GM08714 (cell line): ENCODE results near the gene RPL29.

Source experiments
- H3K4me3 ChIP-seq: fragments of 200-500 bp; sonication (Bioruptor generic); 2 replicates; pipeline ENCODE4 v1.5.1; 2014; ENCODE audit warnings: mild to moderate bottlenecking, low read length, inconsistent platforms
- ZNF274 ChIP-seq: IDR thresholded peaks from 2 replicates; pipeline ENCODE4 v1.6.1; 2012; ENCODE audit warnings: mild to moderate bottlenecking, low read depth, low read length

RPL29 gene

DNA sequence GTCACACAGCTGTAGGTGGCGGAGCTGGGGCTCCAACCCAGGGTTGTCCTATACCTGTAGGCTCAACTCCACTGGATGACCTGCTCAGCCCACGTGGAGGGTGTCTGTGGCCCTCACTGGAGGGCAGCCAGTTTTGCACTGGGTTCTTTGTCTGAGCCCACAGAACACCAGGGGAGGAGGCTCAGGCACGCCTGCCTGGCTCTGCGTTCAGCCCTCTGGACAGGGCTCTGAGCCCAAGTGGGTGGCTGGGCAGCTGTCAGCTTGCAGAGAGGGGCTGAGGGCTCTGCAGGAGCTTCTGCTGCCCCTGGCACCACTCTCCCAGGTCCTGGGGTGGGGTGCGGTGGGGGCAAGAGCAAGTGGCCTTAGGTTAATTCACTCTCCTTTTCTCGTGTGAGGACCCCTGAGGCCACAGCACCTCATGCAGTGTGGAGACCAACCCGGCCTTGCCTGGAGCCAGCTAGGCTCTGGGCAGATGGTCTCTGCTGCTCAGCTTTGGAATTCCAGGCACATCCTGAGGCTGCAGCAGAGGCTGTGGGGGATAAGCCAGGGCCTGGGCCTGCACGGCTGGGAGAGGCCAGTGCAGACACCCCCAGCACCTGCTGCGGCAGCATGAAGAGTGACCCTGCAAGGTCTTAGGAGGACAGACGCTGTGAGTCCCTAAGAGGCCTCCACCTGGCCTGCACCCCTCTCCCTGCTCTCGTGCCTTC is 37.2 kb upstream of the RPL29 start:
- TF ChIP-seq ZNF274: no peak
- no peak overlapping the region for H3K4me3 ChIP-seq

DNA sequence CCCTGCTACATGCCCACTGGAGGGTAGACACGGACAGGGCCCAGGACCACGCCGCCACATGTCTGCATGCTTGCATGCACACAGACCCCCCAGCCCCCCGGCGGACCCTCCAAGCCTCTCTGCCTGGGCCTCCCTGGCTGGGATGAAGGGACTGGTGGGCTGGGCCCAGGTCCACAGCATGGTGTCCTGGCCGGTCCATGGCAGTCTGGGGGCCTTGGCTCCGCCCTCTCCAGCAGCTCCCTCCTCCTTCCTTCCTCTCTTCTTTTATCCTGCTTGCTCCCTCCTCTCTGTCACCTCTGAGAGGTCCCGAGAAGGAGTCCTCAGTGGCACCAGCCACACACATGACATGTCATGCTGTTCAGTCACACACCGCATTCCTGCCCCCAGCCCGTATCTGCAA is 36.2 kb upstream of the RPL29 start:
- TF ChIP-seq ZNF274: 0 out of 2 replicates have a peak, but pooled peaks have one; percentile 2
- H3K4me3 ChIP-seq: no peak overlapping the region

- no peak for TF ChIP-seq ZNF274
- no peak overlapping the region for H3K4me3 ChIP-seq
Measured at GRCh38 chr3:52030714-52031310, 35.1 kb upstream of the RPL29 start.

GRCh38 chr3:52029535-52029934 is 33.8 kb upstream of the RPL29 start:
- no peak for TF ChIP-seq ZNF274
- no peak overlapping the region for H3K4me3 ChIP-seq

DNA sequence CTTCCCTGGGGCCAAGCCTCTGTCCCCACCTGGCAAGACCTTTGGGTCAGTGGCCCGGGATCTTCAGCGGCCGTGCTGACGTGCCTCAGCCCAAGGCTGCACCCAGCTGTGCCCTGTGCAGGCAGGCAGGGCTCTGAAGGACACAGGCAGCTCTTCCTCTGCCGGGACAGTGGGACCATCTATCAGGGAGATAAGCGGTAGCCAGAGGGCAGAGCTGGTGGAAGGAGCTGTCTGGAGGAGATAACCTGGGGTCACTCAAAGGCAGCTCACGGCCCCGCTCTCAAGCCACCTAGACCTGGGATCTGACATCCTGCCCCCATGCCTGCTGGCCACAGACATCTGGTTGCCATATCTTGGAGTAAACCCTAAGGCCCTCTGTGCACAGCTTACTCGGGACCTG is 33.4 kb upstream of the RPL29 start:
- no peak for TF ChIP-seq ZNF274
- no peak overlapping the region for H3K4me3 ChIP-seq

- no peak overlapping the region for H3K4me3 ChIP-seq
- no peak for TF ChIP-seq ZNF274
Measured at GRCh38 chr3:52028572-52028971, 32.9 kb upstream of the RPL29 start.

GRCh38 chr3:52026041-52026440 is 30.3 kb upstream of the RPL29 start:
- no peak for TF ChIP-seq ZNF274
- no peak overlapping the region for H3K4me3 ChIP-seq

GRCh38 chr3:52025453-52025852 is 29.8 kb upstream of the RPL29 start:
- no peak overlapping the region for H3K4me3 ChIP-seq
- TF ChIP-seq ZNF274: no peak

DNA sequence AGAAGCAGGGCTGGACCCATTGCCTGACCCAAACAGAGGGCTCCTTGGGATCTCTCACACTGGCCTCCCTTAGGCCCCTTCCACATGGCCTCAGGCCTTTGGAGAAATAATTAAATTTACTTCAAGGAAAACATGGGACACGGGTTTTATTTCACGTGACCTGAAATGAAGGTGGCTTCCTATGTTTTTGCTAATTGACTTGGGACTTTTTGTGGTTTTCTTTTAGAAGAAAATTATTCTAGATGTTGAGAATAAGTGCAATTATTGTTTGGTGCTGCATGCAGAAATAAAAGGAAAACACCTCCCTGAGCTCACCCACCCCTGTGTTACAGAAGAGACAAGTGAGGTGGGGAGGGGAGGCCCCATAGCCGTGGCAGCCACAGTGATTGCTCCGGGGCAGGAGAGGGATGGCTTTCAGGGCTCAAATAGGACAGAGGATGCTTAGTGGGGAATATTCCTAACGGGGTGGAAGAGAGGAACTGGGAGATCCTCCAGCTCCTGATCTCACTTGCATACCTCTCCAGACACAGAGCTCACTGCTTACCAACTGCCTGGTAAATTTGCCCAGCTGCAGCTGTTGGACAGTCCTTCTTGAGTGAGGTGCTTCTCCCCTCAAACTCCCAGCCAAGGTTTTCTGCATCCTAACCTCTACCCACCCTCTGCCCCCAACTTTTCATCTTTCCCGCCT is 29.2 kb upstream of the RPL29 start:
- TF ChIP-seq ZNF274: no peak
- H3K4me3 ChIP-seq: no peak overlapping the region

DNA sequence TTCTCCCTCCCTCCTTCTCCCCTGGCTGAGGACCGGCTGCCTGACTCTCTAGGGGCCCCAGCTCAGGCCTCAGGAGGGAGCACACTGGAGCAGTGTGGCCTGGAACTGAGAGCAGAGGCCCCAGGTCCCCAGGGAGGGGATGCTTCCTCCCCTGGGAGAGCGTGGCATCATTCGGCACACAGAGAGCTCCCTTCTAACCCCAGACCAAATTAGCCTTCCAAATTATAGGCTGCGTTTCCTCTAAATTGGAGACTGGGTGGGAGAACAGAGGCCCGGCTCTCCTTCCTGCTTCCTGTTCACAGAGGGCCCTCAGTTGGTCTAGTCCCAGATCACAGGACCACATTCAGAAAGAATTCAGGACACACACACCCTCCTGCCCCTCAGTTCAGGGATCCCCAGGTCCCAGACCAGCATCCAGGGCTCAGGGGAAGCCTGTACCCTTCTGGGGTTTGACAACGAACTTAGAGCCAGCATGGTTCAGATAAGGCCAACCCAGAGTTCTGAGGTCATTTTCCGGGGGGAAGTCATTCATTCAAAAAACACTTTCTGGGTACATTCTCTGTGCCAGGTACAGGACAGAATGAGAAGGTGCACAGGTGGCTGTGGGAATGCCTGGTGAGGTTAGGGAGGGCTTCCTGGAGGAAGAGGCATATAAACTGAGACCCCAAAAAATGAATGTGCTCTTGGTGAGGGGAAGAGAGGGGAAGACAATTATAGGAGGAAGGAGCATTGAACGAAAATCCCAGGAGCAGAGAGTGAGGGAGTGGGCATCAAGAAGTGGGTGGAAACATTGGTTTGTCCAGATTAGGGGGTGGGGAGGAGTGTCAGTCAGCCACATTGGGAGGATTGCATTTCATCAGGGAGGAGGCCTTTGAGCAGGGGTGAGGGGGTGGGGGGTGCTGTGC is 28.4 kb upstream of the RPL29 start:
- H3K4me3 ChIP-seq: no peak overlapping the region
- TF ChIP-seq ZNF274: no peak

DNA sequence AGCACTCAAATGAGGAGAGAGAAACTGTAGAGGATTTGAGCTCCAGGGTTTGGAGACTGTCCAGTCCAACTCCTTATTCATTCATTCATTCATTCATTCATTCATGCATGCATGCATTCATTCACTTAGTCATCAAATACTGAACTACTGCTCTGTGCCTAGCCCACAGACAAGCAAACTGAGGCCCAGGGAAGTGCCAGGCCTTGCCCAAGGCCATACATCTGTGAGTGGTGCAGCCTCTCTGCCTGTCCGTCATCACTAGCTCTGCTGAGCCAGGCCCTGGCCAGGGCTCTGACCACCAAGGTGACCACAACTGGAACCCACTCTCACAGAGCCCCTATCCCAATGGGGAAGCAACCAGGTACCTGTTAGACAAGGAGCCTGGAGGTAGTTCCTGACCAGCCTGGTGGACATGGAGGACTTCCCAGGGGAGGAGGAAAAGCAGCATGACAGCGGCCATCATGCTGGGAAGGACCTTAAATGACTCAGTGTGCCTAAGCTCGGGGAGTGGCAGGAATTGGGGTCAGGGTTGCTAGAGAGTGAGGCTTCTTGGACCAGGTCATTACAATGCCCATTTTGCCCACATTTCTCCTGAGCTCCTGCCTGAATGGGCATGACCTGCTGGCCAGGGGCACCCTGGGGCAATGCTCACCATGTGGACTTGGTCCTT is 27.5 kb upstream of the RPL29 start:
- no peak overlapping the region for H3K4me3 ChIP-seq
- no peak for TF ChIP-seq ZNF274

- no peak for TF ChIP-seq ZNF274
- no peak overlapping the region for H3K4me3 ChIP-seq
Measured at GRCh38 chr3:52022323-52023100, 26.8 kb upstream of the RPL29 start.
